22Rv1 (cell line): ENCODE results near the gene SNX9.
"Not testable (repeated sequence)": the region's sequence is repeated elsewhere in the genome, so short reads cannot be mapped to it uniquely, and the experiment has no call there.

Source experiments
- H3K27ac ChIP-seq: fragments of 450-650 bp; 2 replicates; pipeline ENCODE4 v1.5.1; 2017
- ZFX ChIP-seq: fragments of 450-650 bp; IDR thresholded peaks from 2 replicates; pipeline ENCODE4 v1.6.1; 2017; ENCODE audit warnings: antibody characterized with exemption, borderline replicate concordance
- TF ChIP-seq, protein P1 (sequence below): fragments of 450-650 bp; IDR thresholded peaks from 2 replicates; pipeline ENCODE4 v1.5.1; 2017; ENCODE audit warnings: mild to moderate bottlenecking

SNX9 gene

DNA sequence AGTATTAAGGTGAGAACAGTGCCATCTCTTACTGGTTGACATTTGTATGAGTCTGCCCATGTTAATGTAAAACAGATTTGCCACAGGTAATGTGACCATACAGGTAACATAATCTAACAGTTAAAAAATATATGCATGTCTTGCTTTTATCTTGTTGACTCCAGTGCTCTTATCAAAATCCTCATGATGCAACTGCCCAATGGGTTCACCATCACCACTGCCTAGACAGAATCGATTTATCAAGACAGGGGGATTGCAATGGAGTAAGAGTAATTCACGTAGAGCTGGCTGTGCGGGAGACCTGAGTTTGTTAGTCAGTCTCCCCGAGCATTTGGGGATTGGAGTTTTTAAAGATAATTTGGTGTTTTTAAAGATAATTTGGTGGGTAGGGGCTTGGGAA lies 19.2 kb downstream of the SNX9 start:
- no peak for TF ChIP-seq ZFX
- TF ChIP-seq, protein P1, sequence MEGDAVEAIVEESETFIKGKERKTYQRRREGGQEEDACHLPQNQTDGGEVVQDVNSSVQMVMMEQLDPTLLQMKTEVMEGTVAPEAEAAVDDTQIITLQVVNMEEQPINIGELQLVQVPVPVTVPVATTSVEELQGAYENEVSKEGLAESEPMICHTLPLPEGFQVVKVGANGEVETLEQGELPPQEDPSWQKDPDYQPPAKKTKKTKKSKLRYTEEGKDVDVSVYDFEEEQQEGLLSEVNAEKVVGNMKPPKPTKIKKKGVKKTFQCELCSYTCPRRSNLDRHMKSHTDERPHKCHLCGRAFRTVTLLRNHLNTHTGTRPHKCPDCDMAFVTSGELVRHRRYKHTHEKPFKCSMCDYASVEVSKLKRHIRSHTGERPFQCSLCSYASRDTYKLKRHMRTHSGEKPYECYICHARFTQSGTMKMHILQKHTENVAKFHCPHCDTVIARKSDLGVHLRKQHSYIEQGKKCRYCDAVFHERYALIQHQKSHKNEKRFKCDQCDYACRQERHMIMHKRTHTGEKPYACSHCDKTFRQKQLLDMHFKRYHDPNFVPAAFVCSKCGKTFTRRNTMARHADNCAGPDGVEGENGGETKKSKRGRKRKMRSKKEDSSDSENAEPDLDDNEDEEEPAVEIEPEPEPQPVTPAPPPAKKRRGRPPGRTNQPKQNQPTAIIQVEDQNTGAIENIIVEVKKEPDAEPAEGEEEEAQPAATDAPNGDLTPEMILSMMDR = no peak
- H3K27ac ChIP-seq = no peak overlapping the region

- H3K27ac ChIP-seq = not testable (repeated sequence)
These were observed 21.1 kb downstream of the SNX9 start for GRCh38 chr6:157844196-157844595.

GRCh38 chr6:157845493-157846259 lies 22.6 kb downstream of the SNX9 start:
- H3K27ac ChIP-seq = no peak overlapping the region
- TF ChIP-seq, protein P1 = no peak
- no peak for TF ChIP-seq ZFX

- no peak overlapping the region for H3K27ac ChIP-seq
- TF ChIP-seq, protein P1 = no peak
- no peak for TF ChIP-seq ZFX
These were observed 24.8 kb downstream of the SNX9 start for GRCh38 chr6:157847846-157848245.

- H3K27ac ChIP-seq = no peak overlapping the region
- TF ChIP-seq ZFX = no peak
- TF ChIP-seq, protein P1 = no peak
These were observed 25.6 kb downstream of the SNX9 start for GRCh38 chr6:157848693-157849092.

- no peak for TF ChIP-seq ZFX
- TF ChIP-seq, protein P1 = no peak
- no peak overlapping the region for H3K27ac ChIP-seq
These were observed 26.4 kb downstream of the SNX9 start for GRCh38 chr6:157849288-157850017.

- TF ChIP-seq, protein P1 = no peak
- TF ChIP-seq ZFX = no peak
- H3K27ac ChIP-seq = no peak overlapping the region
These were observed 27.0 kb downstream of the SNX9 start for GRCh38 chr6:157850030-157850429.
